ENCODE results near the gene ZNF423.

Gene ZNF423

DNA sequence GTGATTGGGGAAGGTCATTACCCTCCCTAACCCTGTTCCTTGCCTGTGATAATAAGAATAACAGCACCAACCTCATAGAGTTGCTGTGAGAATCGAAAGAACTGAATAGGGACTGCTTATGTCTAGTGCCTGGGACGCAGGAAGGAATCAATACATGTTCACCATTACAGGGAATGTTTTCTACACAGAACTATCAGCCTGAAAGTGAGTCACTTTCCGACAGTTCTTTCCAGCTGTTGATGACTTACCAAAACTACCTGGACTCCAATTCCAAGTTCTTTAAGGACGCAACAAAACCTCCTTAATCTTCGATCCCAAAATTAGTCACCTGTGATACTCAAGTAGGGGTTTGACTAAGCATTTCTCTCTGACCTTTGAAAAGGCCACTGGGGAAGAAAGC, 29.4 kb downstream of the ZNF423 start:
- no peak for DNase-seq (ENCODE audit: low spot score)

GRCh38 chr16:49825041-49825440, 30.9 kb downstream of the ZNF423 start:
- no peak for DNase-seq (ENCODE audit: low spot score)

DNA sequence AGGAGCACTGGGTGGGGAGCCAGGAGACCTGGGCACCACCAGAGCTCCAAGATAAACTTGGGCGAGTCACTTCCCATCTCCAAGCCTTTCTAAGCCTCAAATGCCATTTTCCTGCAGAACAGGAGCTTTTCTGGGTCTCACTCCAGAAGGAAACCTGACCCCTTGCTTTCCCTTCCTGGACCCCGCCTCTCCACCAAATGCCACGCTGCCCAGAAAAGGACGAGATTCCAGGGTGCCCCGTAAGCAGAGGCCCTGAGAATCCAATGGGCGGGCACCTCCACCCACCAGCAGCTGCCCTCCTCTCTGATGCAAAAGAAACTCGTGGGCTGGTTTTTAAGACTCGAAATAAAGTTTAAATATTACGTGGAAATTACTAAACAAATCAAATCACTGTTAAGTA, 31.3 kb downstream of the ZNF423 start:
- DNase-seq (ENCODE audit: low spot score): no peak

- peak; percentile 34 for DNase-seq (ENCODE audit: low spot score)
Measured at GRCh38 chr16:49822649-49823370, 33.1 kb downstream of the ZNF423 start.

DNA sequence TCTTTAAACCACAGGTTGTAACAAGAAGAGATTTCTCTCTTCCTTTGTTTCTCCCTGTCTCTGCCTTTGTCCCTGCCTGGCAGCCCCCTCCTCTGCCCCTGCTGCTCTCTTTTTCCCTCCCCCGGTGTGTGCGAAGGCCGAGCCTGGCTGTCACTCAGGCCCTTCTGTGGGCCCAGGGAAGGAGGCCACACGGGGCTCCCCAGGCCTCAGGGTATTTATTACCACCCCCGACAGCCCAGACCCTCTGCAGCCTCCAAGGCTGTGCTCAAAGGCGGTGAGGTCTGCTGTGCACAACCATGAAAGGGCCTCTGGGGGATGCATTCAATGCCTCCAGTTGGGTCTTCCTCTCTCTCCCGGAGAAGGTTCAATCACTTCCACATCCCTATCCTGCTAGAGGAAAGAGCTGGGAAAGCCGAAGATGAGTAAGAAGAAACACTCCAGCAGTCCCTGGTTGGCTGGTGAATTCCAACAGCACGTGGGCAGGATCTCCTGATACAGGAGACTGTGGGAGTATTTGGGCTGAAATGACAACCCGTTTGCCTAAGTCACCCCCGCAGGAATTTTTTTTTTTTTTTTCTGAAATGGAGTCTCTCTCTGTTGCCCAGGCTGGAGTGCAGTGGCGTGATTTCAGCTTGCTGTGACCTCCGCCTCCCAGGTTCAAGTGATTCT, 34.2 kb downstream of the ZNF423 start:
- peak; percentile 66 for DNase-seq (ENCODE audit: low spot score)

DNA sequence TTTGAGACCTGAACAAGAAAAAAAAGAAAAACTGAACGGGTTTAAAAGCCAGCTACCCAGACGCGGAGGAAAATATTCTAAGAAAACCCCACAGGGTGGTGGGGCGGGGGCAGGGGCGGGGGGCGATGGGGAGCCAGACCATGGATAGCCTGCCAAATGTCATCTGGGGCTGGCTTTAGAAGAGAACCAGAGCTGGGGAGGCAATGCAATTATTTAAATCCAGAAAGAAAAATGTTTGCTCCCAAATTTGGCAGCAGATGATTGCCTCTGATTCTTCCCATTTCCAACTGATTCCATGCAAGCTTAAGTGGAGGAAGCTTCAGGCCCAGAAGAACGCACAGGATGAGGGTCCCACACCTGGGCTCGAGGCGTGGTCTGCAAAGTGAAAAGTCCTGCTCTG, 34.8 kb downstream of the ZNF423 start:
- DNase-seq (ENCODE audit: low spot score): peak; percentile 86

DNA sequence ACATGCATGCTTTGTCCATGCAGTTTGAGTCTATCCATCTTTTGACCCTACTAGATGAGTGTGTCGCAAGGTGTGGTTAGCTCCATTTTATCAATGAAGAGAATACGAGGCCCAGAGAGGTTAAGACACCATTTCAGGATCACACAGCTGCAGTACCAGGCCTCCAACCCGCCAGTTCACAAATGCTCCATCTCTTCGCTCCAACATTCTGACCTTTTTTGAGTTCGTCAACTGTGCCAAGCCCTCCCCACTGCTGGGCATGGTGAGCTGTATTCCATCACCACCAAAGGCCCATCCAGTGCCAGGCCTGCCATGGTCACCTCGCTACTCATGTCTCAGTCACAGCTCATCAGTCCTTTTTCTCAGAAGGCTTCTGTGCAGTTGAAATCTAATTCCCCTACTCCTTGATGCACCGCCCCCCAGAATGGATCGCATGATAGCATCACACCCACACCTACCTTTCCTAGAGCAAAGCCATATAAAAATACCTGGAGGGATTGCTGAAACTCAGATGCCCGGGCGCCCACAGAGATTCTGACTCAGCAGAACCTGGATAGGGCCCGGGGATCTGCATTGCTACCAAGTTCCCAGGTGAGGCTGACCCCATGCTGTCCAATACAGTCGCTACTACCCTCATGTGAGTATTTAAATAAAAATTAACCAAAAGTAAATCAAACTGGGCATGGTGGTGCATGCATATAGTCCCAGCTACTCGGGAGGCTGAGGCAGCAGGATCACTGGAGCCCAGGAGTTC, 38.0 kb downstream of the ZNF423 start:
- no peak for DNase-seq (ENCODE audit: low spot score)

DNA sequence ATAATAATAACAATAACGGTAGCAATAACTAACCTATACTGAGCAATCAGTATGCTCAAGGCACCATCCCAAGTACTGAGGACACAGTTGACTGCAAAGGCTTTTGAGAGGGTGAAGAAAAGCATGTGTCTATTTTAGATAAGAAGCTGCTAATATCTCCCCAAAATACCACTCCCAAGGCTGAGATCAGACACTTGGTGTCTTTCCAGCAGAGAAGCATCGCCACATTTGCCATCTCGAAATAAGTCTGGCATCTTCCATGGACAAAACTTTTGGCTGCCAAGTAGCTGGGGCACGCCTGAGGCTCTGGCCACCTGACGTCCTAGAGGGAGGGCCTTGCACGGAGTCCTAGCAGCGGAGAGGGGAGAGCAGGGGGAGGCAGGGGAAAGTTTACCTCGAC, 39.0 kb downstream of the ZNF423 start:
- DNase-seq (ENCODE audit: low spot score): no peak

DNA sequence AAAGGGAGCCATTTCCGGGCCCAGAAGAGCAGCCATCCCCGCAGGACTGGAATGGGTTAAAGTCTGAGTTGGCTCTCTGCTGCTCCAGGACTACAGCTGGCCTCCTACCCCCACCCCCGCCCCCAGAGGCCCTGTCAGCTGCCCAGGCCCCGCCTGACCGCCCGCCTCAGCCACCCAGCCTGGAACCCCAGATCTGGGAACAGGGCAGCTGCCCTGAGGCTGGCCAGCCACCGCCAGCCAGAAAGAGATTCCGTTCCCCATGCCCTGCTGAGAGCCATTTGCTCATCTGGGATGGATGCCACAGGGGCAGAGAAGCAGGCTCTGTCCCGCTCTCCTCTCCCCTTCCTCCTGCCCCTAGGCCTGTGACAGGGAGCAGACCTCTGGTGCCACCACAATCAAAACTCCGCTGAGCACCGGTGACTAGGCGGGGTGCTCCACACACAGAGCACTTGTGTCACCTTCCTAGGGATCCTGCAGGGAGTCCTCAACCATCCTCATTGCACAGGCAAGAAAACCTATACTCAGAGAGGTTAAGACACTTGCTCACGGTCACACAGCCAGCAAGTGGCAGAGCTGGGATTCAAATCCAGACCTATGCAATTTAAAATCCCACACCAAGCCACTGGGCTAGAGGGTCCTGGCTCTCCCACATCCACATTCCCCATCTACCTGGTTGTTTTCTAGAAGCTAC, 44.1 kb downstream of the ZNF423 start:
- DNase-seq (ENCODE audit: low spot score): peak; percentile 46

- no peak for DNase-seq (ENCODE audit: low spot score)
Measured at GRCh38 chr16:49810831-49811230, 45.1 kb downstream of the ZNF423 start.

DNA sequence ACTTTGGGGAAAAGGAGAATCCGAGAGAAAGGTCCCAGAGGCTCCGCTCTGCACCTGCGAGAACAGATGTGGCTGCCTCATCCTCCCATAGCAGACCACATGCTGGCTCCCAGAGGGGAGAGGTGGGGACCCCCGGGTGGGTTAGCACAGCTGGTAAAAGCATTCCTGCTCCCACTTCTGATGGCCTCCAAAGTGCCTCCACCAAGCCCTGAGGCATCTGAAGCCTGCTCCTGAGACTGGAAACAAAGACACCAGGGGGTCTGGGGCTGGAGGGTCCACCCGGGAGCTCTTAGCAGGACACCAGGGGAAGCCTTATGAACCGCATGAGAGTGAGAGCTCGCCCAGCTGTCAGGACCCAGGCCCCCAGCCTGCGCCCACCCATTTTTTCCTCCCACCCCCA, 46.4 kb downstream of the ZNF423 start:
- no peak for DNase-seq (ENCODE audit: low spot score)

- no peak for DNase-seq (ENCODE audit: low spot score)
Measured at GRCh38 chr16:49809062-49809461, 46.9 kb downstream of the ZNF423 start.

- DNase-seq (ENCODE audit: low spot score): no peak
Measured at GRCh38 chr16:49806446-49806845, 49.5 kb downstream of the ZNF423 start.

DNA sequence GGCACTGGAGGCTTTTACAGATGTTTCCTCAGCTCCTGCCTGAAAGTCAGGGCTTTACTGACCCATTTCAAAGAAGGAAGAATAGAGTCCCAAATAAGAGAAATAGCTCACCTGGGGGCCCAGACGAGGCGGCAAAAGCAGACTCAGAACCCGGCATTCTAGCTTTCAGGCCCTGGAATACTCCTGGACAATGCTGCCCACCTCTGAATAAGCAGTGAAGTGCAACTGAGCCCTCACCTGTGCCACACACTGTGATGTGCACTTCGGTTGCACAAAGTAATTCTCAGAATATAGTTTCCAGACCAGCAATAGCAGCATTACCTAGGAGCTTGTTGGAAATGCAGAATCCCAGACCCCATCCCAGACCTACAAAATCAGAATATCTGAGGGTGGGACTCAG, 54.6 kb downstream of the ZNF423 start:
- no peak for DNase-seq (ENCODE audit: low spot score)

DNA sequence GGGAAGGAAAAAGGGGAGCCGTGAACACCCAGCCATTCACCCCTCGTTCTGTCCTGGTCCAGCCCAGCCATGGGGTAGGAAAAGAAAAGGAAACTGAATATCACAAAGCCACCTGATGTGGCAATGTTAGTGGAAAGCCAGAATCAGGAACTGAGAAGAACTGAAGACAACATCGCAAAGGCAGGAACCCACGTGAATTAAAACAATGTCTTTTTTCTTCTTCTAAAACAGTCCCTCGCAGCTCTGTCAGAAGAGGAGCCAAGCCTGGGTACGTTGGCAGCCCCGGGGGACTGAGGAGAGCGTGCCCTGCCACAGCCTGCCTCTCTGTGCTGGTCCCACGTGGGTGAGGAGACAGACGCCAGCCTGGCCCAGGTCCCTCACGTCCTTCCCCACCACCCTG, 55.0 kb downstream of the ZNF423 start:
- no peak for DNase-seq (ENCODE audit: low spot score)

DNA sequence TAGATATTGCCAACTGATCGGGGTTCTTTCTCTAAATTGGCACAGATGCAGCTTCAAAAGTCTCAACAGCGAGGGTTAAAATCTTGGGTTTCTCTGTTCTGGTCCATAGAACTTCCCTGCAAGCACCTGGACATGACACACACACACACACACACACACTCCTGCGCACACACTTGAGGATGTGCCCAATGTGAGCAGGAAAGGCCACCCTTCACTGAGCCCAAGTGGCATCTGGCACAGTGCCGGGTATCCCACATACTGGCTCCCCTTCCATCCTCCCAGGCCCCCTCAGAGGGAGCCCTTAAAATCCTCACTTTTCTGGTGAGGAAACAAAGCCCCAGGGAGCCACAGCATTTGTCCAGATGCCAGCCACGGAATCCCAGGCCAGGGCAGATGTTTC, 55.5 kb downstream of the ZNF423 start:
- no peak for DNase-seq (ENCODE audit: low spot score)

GRCh38 chr16:49799172-49799571, 56.7 kb downstream of the ZNF423 start:
- DNase-seq (ENCODE audit: low spot score): peak; percentile 31

DNA sequence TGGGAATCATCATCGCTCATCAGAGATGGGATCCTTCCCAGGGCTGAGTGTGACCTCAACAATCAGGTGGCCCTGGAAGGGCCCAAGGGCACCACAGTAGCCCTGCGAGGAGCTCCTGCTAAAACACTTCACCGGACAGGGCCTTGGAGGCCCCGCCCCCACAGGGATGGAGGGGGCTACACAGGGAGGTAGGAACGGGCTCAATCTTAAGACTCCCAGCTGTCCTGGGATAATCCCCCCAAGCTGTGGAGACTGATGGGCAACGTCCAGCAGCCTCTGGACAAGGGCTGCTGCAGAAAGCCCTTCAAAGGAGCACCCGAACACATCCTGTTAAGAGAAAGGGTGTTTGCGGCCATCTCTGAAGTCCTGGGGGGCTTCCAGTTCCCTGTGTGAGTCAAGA, 60.4 kb downstream of the ZNF423 start:
- DNase-seq (ENCODE audit: low spot score): no peak

- no peak for DNase-seq (ENCODE audit: low spot score)
Measured at GRCh38 chr16:49793244-49793643, 62.7 kb downstream of the ZNF423 start.

- no peak for DNase-seq (ENCODE audit: low spot score)
Measured at GRCh38 chr16:49789616-49790015, 66.3 kb downstream of the ZNF423 start.

GRCh38 chr16:49788986-49789385, 66.9 kb downstream of the ZNF423 start:
- DNase-seq (ENCODE audit: low spot score): no peak

DNA sequence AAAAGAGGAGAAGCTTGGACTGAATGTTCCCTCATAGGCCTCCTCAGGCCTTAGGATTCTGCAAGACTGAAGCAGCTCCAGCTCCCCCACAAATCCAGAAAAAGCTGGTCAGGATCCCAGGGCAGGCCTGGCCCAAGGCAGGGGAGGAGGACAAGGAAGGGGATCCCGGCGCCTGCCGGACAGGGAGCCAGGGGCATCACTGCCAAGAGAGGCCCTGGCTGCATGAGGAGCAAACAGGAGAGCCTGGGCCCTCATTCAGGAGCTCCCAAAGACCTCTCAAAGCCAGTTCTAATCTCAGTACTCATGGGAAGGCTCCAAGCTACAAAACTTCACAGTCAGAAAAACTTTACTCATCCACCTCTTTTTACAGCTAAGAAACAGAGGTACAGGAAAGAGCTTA, 67.3 kb downstream of the ZNF423 start:
- no peak for DNase-seq (ENCODE audit: low spot score)

Measured in SK-N-DZ (cell line).